GM19023 (cell line): ENCODE data around the gene CENPB.

ENCODE experiments used
- ATAC-seq: cut with Tn5 transposase; IDR thresholded peaks from one replicate; pipeline ENCODE4 v1.9.1; 2021; ENCODE audit warnings: mild to moderate bottlenecking, moderate library complexity; ENCODE audit not compliant: unreplicated experiment

Gene CENPB

DNA sequence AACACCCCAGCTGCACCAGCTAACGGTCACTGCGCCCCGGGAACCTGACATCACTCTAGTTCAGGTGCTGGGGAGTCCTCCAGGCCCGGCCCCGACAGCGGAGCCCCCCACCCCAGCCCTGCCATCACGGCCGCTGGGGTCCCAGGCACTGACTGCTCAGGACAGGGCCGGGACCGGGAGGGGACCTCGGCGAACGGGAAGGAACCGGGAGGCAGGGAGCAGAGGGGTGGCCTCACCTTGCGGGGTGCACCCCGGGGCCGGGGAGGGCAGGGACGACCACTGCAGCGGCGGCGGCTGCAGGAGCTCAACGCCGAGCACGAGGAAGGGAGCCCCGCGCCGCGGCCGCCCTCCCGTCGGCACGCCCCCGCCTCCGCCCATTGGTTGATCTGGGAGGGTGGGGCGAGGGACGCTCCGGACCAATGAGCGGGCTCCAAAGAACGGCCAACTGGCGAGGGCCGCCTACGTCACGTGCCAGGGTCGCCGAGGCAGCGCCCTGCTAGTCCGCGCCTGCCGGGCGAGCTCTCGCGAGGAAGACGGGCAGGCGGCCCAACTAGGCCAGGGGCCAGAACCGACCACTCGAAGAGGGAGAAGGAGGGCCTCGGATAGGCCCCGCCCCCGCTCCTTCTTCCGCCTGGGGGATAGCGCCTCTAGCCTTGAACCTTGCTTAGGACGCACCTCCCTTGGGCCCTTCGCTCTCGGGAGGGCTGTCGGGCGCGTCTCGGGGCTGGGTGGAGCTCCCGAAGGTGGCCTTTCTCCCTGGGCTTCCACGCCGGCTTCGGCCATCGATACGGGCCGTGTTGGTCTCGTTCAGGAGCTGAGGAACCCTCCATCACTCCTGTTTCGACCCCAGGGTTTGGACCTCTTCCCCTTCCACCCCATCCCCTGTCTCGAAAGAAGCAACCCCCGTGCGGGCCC, 18.9 kb downstream of the CENPB start, which contains the start of gene ADISSP:
Gene ADISSP (minus strand): TSS at position 327 of the 915 bp plus-strand sequence. CDS start 7,653 bp downstream, outside the sequence.
- ATAC-seq: peak; percentile 92

DNA sequence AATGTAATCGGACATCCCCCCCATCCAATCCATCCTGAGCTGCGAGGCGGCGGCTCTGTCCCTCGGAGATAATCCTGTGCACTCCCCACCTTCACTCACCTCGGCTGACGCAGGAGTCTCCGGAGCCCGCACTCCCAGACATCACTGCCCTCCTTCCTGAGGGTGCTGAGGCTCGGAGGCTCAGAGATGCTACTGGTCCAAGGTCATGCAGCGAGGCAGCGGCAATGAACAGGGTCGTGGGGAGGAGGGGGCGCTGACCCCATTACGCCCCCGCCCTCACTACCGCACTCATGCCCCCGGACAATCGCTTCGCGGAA, 19.5 kb downstream of the CENPB start:
- no peak for ATAC-seq

DNA sequence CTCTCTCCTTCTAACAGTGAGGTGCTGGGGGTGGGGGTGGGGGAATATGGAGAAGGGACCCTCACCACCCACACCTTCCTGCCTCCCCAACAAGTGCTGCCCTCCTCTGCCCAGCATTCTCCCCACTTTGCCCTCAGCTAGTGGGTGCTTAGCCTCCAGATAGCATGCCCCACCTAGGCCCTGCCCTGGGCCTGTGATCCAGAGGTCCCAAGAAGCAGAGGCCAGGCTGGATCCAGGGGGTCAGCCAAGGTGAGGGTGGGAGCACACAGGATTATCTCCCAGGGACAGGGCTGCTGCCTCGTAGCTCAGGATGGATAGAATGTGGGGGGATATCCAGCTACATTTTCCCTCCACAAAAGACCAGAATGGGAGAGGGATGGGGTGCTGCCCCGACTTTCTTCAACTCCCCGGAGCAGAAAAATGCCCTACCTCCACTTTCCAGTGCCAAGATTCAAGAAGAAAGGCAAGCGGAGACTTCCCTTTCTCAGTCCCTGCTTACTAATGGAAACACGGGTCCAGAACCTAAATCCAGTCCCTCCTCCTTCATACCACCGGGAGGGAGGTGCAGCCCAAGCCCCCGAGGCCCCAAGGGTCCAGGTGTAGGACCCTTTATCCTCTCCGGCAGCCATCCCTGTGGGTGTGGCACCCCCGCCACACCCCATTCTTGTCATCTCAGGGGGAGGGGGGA, 20.0 kb downstream of the CENPB start:
- ATAC-seq: no peak

DNA sequence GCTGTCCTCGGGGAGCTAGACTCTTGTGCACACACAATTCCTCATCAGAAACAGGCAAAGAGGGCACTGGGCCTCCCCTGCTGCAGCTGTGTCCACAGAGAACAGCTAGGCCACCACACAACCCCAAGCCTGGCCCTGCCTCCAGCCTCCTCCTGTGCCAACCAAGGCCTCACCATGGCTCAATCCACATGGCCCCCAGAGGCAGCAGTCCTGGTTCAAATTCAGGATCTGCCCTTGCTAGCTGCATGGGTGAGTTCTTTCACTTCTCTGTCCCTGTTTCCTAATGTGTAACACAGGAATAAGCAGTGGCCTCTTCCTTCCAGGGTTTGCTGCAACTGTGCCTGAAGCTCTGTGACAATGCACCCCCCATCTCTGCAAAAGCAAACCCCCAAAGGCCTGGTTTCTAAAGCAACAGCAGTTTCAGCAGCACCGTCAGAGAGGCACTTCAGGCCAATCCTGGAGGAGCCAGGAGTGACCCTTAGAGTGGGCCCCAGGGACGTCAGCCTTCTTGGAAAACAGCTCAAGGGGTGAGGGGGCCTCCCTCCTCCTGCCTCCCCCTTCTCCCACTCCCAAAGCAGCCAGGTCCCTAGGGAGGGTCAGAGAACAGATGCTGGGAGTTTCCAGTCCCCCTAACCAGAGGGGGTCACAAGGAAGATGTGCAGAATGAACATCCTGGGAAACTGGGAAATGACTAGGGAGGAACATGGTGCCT, 21.2 kb downstream of the CENPB start:
- ATAC-seq: no peak

DNA sequence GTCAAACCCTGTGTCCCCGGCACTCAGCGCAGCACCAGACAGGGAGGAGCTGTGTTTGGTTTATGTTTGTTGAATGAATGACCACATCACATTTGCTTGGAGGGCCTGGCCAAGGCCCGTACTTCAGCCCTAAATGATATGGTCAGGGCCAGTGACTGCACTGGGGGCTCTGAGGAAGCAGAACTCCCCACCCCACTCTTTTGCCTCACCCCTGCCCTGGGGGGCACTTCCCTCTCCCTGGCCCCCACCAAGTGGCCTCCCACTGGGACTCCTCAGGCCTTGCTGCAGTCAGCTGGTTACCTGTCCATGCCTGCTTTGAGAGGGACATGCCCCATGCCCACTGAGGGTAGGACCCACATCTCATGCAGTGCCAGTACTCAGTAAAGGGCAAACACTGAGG, 21.9 kb downstream of the CENPB start:
- ATAC-seq: no peak

DNA sequence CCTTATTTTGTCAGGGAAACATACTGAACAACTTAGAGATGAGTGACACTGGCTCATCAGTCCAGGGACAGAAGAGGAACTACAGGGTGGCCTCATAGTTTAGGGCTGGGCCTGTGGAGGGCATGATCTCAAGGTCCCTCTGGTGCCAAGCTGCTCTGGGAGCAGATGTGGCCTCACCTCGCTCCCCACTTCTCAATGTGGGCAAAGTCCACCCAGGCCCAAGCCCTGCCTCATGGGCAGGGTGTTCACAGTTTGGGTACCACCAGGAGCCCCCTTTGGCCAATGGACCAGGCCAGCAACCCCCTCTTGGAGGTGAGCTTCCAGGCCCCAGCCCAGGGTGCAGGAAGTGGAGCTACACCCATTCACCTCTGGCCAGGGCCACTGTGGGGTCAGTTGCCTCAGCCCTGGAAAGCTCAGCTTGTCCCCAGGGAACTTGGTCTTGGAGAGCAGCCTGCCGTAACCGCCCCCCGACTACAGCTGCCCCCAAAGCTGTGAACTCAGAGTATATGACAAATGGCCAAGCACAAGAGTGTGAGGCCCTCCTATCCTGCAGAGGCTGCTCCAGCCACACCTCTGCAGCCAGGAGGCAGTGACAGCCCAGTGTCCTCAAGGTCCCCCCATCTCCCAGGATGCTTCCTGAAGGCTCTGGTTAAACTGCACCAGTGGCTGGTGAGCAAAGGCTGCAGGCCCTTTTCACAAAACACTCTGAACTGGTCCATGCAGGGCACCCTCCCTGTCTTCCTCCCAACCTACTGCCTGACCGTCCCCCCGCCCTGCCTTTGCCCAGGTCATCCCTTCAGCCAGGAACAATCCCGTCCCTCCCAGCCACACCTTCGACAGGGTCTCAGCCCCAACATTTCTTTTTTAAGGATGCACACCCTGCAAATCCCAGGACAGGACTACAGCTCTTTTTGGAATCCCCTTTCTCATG, 22.6 kb downstream of the CENPB start:
- no peak for ATAC-seq

DNA sequence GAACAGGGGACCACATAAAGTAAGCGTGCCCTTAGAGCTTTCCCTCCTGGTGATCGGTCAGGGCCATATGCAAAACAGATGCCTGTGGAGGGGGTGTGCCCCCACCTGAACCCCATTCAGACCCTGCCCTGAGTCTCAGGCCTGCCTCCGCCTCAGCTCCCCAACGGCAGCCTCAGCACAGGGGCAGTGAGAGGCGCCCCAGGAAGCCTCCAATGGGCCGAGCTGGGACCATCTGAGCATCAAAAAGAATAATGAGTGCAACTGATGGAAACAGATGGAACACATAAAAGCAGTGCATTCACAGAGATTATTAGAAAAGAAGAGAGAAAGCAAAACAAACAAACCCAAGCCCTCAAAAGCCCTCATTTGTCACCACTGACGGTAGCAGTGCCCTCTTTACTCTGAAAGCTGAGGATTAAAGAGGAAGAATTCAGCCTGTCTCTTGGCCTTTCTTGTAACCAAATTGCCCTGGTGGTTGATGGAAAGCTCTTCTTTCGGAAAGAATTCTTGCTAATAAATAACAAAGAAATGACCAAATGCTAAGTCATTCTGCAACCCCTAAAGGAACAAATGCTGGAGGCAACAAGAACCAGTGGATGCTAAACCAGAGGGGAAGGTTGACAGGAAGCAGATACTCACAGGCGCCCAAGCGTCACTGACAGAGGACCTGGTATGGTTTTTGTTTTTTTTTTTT, 25.7 kb downstream of the CENPB start:
- no peak for ATAC-seq

DNA sequence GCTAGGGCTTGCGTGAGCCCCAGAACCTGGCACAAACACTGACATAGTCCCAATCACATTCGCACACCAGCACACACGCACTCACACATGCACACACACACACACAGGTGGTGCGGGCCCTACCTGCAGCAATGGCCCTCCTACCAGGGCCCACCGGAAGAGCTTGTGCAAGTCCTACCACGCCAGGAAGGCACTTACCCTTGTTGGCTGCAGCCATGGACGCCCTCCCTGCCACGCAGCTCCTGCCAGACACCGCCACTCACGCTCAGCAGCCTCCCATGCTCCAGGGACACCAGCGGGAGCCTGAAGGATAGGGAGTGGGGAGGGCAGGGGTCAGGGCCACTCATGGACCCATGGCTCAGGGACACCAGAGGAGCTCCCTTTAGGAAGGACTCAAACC, 26.7 kb downstream of the CENPB start:
- no peak for ATAC-seq

DNA sequence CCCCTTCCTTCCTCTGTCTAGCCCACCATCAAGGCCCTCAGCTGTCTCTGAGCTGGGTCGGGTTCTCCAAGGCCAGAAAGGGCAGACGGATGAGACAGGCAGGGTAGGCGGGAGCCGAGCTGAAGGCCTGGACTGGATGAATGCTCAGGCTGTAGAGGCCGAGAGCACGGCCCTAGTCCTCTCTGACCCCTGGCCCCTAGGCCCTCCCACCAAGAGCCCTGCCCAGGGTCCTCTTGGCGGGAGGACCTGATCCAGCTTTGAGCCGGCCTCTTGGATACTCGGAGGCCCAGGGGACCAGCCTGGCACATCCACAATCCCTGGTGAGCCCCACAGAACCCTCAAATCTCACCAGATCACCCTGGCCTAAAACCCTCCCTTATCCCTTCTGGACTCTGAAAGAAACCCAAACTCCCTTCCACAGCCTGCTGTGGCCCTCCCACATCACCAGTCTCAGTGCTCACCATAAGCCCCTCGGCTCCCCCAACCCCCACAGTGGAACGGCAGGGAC, 27.2 kb downstream of the CENPB start:
- ATAC-seq: no peak

DNA sequence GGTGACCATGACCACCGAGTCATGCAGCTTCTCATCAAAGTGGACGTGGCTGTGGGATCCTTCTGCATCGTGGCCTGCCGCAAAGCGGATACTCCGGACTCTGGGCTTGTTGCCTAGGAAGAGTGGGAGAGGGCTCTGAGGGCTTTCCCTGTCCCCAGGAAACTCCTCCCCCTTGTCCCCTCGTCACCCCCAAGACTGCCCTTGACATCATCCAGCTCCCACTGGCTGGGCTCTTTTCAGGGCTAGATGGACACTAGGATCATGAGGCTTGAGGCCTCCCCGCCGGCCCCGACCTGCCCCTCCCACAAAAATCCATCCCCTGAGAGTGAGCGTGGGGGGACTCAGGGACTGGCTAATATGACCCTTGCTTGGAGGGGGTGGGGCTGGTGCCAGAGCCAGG, 28.0 kb downstream of the CENPB start:
- ATAC-seq: no peak

DNA sequence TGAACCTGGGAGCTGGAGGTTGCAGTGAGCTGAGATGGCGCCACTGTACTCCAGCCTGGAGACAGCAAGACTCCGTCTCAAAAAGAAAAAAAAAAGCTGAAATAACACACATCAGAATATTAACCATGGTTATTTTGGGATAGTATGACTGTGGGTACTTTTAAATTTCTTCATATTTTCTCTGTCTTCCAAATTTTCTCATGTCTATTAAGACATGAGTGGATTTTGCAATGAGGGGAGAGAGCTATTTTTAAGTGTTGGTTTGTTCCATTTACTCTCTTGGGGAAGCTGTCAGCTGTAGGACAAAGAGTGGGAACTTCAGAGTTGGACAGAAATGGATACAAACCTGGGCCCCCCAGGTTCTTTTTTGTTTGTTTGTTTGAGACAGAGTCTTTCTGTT, 29.3 kb downstream of the CENPB start:
- ATAC-seq: no peak

DNA sequence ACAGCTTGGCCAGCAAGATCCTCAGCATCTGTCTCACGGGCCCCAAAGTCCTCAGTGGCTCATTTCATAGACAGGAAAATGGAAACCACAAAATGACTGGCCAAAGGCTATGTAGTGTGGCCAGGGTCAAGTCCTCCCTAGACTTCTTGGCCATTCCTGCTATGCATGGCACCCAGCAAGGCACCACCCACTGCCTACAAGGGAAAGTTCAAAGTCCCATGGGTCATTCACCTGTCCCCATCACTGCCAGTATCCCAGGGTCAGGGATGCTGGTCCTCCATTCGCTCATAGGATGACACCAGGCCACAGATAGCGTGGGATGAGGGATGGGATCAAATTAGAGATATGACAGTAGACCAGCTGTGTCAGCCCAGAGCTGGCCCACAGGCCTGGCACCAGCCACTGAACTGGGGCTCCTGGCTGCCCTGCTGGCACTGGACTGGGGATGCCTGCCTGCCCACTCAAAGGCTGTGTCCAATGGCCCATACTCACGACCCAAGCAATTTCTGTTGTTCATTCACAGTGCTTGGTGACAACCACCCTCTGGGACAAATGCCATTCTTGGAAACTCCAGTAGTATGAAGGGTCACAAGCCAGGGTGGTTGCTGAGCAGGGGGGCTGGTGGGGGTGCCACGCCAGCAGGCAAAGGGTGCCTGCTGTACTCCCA, 30.6 kb downstream of the CENPB start:
- no peak for ATAC-seq

DNA sequence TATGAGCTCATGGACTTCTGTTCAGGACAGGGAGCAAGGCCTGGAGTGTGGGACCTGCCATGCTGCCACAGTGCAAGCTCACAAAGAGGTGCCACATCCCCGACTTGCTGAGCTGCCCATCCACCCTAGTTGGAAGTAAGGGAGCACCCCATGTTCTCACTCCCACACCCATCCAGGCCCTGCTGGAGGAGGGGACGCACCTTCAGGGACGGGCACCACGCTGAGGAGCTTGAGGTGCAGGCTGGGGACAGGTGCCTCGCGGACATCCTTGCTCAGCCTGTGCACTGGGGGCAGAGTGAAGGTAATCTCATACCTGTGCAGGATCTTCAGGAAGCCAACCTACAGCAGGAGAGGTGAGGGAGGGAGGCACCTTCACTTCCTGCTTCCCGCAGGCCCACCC, 31.3 kb downstream of the CENPB start:
- ATAC-seq: no peak

DNA sequence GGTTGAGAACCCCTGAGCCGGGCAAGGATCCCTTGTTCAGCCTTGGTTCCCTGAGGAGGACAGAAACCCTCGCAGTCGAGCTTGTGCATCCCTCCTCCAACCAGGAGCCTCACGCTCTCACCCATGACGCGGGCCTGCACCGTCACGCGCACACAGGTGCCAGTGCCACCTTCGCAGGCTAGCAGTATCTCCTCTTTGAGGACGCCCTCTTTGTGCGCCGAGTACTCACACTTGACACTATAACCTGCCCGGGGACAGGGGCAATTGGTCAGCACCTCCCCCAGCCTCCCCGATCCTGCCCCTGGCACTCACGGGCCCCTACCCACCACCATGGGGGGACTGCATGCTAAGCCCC, 32.3 kb downstream of the CENPB start:
- no peak for ATAC-seq

DNA sequence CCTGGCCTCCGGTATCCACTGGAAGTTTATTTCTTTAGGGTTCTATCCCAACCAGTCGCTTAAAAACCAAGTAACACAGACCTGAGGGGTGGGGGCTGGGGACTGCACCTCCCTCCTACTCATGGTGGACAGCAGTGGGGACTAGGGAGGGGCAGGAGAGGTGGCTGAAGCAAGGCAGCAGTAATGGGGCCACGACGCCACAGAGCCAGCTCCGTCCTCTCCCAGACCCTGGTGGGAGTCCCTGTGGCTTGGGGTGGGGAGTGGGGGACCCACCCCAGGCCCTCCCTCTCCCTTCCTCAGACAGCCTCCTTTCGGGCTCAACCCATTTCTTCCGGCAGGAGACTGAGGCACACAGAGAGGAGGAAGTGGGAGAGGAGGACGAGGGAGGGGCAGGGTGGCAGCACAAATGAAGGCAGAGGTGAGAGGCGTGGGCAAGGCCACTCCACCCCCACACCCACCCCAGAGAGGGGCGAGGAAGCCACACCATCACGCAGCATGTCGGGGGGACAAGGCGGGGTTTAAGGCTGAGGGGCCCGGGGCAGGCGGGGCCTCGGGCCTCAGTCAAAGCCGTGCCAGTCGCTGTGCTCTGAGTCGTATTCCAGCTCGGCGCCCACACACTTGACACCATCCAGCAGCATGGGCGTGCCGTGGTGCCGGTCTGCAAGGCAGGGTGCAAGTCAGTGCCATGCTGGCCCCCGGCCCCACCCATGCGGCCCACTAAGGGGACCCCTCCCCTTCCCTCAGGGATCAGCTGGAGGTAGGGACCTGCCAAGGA, 32.9 kb downstream of the CENPB start:
- no peak for ATAC-seq

DNA sequence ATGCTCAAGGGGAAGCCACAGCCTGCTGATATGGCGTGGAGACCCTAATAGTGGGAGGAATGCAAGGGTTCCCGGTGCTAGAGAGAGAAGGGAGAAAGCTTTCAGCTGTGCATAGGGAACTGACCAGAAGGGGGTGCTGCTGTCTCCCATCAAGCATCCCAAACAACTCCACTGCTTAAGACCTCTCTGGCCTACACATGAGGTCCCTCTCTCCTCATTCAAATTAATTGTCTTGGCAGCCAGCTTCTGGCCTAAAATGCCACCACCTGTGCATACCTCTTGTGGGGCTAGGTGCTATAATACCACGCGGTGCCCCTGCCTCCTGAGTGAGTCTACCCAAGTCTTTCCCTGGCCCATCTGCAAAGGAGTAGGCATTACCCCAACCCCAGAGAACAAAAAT, 33.4 kb downstream of the CENPB start:
- no peak for ATAC-seq

DNA sequence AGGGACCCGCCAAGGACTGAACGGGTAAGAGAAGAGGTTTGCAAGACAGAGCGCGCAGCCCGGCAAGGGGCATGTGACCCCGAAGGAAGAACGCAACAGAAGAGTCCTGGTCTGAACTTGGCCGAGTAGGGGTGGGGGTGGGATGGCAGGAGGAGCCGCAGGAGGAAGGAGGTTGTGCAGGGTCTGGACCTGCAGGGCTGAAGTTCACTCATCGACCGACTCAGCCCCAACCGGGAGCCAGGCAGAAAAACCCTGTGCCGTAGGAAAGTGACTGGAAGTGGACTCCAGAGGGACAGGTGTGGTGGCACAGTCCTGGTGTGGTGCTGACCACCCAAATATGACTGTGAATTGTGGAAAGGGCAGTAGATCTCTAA, 34.2 kb downstream of the CENPB start:
- no peak for ATAC-seq

DNA sequence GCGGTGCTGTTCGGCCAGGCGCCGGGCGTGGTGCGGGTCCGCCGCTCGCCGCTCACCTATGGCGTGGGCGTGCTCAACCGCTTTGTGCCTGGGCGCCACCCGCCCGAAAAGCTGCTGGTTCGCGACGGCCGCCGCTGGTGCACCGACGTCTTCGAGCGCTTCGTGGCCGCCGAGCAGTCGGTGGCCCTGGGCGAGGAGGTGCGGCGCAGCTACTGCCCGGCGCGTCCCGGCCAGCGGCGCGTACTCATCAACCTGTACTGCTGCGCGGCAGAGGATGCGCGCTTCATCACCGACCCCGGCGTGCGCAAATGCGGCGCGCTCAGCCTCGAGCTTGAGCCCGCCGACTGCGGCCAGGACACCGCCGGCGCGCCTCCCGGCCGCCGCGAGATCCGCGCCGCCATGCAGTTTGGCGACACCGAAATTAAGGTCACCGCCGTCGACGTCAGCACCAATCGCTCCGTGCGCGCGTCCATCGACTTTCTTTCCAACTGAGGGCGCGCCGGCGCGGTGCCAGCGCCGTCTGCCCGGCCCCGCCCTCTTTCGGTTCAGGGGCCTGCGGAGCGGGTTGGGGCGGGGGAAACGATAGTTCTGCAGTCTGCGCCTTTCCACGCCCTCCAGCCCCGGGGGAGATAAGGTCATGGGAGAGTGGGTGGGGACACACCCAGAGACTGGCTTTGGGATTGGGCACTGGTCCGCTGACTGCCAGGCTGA, 34.7 kb downstream of the CENPB start:
- no peak for ATAC-seq
